Measurements from ENCODE around the gene GLUD2.

GRCh38 chrX:121009764-121010163, 37.6 kb upstream of the GLUD2 start:
- TF ChIP-seq, protein P1, sequence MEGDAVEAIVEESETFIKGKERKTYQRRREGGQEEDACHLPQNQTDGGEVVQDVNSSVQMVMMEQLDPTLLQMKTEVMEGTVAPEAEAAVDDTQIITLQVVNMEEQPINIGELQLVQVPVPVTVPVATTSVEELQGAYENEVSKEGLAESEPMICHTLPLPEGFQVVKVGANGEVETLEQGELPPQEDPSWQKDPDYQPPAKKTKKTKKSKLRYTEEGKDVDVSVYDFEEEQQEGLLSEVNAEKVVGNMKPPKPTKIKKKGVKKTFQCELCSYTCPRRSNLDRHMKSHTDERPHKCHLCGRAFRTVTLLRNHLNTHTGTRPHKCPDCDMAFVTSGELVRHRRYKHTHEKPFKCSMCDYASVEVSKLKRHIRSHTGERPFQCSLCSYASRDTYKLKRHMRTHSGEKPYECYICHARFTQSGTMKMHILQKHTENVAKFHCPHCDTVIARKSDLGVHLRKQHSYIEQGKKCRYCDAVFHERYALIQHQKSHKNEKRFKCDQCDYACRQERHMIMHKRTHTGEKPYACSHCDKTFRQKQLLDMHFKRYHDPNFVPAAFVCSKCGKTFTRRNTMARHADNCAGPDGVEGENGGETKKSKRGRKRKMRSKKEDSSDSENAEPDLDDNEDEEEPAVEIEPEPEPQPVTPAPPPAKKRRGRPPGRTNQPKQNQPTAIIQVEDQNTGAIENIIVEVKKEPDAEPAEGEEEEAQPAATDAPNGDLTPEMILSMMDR (IDR thresholded peaks at IDR 0.05; ENCODE audit: insufficient read depth, low read length) = no peak
- no peak for TF ChIP-seq POLR2AphosphoS5 (IDR thresholded peaks at IDR 0.05; ENCODE audit: low read depth)
- TF ChIP-seq REST (IDR thresholded peaks at IDR 0.05; ENCODE audit: insufficient replicate concordance, low read depth) = no peak
- no peak for TF ChIP-seq GABPA (IDR thresholded peaks at IDR 0.05; ENCODE audit: low read depth)
- no peak for TF ChIP-seq SPI1 (IDR thresholded peaks at IDR 0.05; ENCODE audit: borderline replicate concordance, low read depth)

All from HL-60 (cell line).